ENCODE results near the gene GSC2.

Gene GSC2

GRCh38 chr22:19114984-19115552 is 35.0 kb downstream of the GSC2 start:
- DNase-seq = no peak

GRCh38 chr22:19113429-19113828 is 36.7 kb downstream of the GSC2 start:
- no peak for DNase-seq

- no peak for DNase-seq
These were observed 38.5 kb downstream of the GSC2 start for GRCh38 chr22:19111584-19111983.

- no peak for DNase-seq
These were observed 39.0 kb downstream of the GSC2 start for GRCh38 chr22:19111140-19111539.

- DNase-seq = no peak
These were observed 39.4 kb downstream of the GSC2 start for GRCh38 chr22:19110646-19111045.

- no peak for DNase-seq
These were observed 40.0 kb downstream of the GSC2 start for GRCh38 chr22:19110064-19110458.

- no peak for DNase-seq
These were observed 40.7 kb downstream of the GSC2 start for GRCh38 chr22:19109198-19110063.

- no peak for DNase-seq
These were observed 41.3 kb downstream of the GSC2 start for GRCh38 chr22:19108807-19109197.

GRCh38 chr22:19107730-19108074 is 42.4 kb downstream of the GSC2 start:
- no peak for DNase-seq

- no peak for DNase-seq
These were observed 43.0 kb downstream of the GSC2 start for GRCh38 chr22:19106886-19107729.

GRCh38 chr22:19105867-19106802 is 44.0 kb downstream of the GSC2 start:
- no peak for DNase-seq

GRCh38 chr22:19105456-19105855 is 44.6 kb downstream of the GSC2 start:
- no peak for DNase-seq

GRCh38 chr22:19103880-19104821 is 45.9 kb downstream of the GSC2 start:
- no peak for DNase-seq

GRCh38 chr22:19098157-19098556 is 51.9 kb downstream of the GSC2 start:
- no peak for DNase-seq

- DNase-seq = no peak
These were observed 52.6 kb downstream of the GSC2 start for GRCh38 chr22:19097518-19097917.

Data from NCI-H2029 (cell line).